ENCODE results near the gene SALL2.
"Not testable (repeated sequence)": the region's sequence is repeated elsewhere in the genome, so short reads cannot be mapped to it uniquely, and the experiment has no call there.

SALL2 gene

GRCh38 chr14:21525962-21526671, at the start of gene SALL2:
Gene SALL2, minus strand, starts transcription at chr14:21526346. Its CDS starts 219 bp downstream, at chr14:21526127.
- DNase-seq: peak; percentile 53

- DNase-seq: no peak
These were observed 49.5 kb upstream of the SALL2 start for GRCh38 chr14:21575661-21576060.

GRCh38 chr14:21572604-21573003, 46.5 kb upstream of the SALL2 start:
- DNase-seq: no peak

- DNase-seq: no peak
These were observed 32.6 kb upstream of the SALL2 start for GRCh38 chr14:21558703-21559170.

- peak; percentile 78 for DNase-seq
These were observed 31.1 kb upstream of the SALL2 start for GRCh38 chr14:21557084-21557901.

- no peak for DNase-seq
These were observed 30.4 kb upstream of the SALL2 start for GRCh38 chr14:21556378-21557083.

- no peak for DNase-seq
These were observed 27.1 kb upstream of the SALL2 start for GRCh38 chr14:21553266-21553665.

- not testable (repeated sequence) for DNase-seq
These were observed 18.4 kb upstream of the SALL2 start for GRCh38 chr14:21544588-21544987.

- DNase-seq: no peak
These were observed 17.8 kb upstream of the SALL2 start for GRCh38 chr14:21543963-21544362.

- no peak for DNase-seq
These were observed 17.4 kb upstream of the SALL2 start for GRCh38 chr14:21543521-21543960.

GRCh38 chr14:21541413-21542074, 15.4 kb upstream of the SALL2 start:
- no peak for DNase-seq

GRCh38 chr14:21539189-21539940, 13.2 kb upstream of the SALL2 start:
- DNase-seq: no peak

- no peak for DNase-seq
These were observed 10.9 kb upstream of the SALL2 start for GRCh38 chr14:21537090-21537424.

- no peak for DNase-seq
These were observed 10.4 kb upstream of the SALL2 start for GRCh38 chr14:21536418-21537089.

- DNase-seq: no peak
These were observed 9.6 kb upstream of the SALL2 start for GRCh38 chr14:21535545-21536417.

- no peak for DNase-seq
These were observed 8.4 kb upstream of the SALL2 start for GRCh38 chr14:21534576-21534975.

GRCh38 chr14:21533294-21533693, 7.1 kb upstream of the SALL2 start:
- no peak for DNase-seq

GRCh38 chr14:21529515-21529914, 3.4 kb upstream of the SALL2 start:
- DNase-seq: no peak

- no peak for DNase-seq
These were observed 2.5 kb upstream of the SALL2 start for GRCh38 chr14:21528381-21529348.
